Effector memory CD8-positive, alpha-beta T cell (primary cell): ENCODE results near the gene OR13H1.
"Not testable (repeated sequence)": the region's sequence is repeated elsewhere in the genome, so short reads cannot be mapped to it uniquely, and the experiment has no call there.

Experiments
- ATAC-seq: fragments of 150-1000 bp; cut with Tn5 transposase; replicated peaks from 2 replicates; pipeline ENCODE4 v1.10.0; 2021; ENCODE audit warnings: mild to moderate bottlenecking, moderate library complexity
- DNase-seq, 3 experiments: peaks; one replicate each; pipeline ENCODE4 v3.0.0; 2021
- H3K27ac Mint-ChIP-seq, 2 donors: one replicate each; pipeline ENCODE4 v1.8.0; 2022; ENCODE audit warnings: mild to moderate bottlenecking in 2 of 2, mixed read lengths in 2 of 2, moderate library complexity in 2 of 2
- H3K27me3 Mint-ChIP-seq, 2 donors: one replicate each; pipeline ENCODE4 v1.8.0; 2022; ENCODE audit warnings: mixed read lengths in 2 of 2
- H3K36me3 Mint-ChIP-seq: one replicate; pipeline ENCODE4 v1.8.0; 2022; ENCODE audit warnings: mild to moderate bottlenecking, moderate library complexity, mixed read lengths; ENCODE audit not compliant: insufficient read depth
- H3K4me1 Mint-ChIP-seq, 2 donors: one replicate each; pipeline ENCODE4 v1.8.0; 2022; ENCODE audit warnings: low read depth in 2 of 2, mixed read lengths in 2 of 2
- H3K4me3 Mint-ChIP-seq, 2 donors: one replicate each; pipeline ENCODE4 v1.8.0; 2022; ENCODE audit warnings: mild to moderate bottlenecking in 2 of 2, mixed read lengths in 2 of 2, moderate library complexity in 2 of 2
- H3K9me3 Mint-ChIP-seq, 2 donors: one replicate each; pipeline ENCODE4 v1.8.0; 2022; ENCODE audit warnings: mixed read lengths in 2 of 2
- total RNA-seq, 9 experiments: gene quantifications; one replicate each; lab custom pipeline; 2026; lab: John Stamatoyannopoulos, UW

OR13H1 gene
- 0 to 0.11 (median 0) reads per million in 9 experiments for total RNA-seq

DNA sequence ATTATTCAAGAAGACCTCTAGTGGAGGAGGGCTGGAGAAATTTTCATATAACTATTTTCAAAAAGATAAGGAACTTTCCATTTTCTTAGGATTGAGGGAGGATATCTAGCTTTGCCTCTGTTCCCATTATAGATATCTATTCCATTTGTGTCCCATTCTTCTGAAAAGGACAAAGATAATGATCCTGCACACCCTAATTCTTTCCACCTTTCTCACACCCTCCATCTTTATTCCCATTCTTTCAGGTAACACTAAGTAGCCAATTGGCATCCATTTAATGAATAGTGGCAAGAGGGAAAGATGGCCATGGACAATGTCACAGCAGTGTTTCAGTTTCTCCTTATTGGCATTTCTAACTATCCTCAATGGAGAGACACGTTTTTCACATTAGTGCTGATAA is at the start of gene OR13H1:
TSS of gene OR13H1 (plus strand) at position 301 of the 400 bp plus-strand sequence. CDS start at position 301, 0 bp downstream.
- Mint-ChIP-seq H3K4me1 (no peaks in the 10 kb centered on the region), H3K9me3 (peaks cover 0 to 2% of the 10 kb centered on the region in 2 donors), H3K36me3 (no peaks in the 10 kb centered on the region), H3K27me3 (no peaks in the 10 kb centered on the region), H3K27ac (no peak within 1 kb of the TSS), H3K4me3 (no peak within 1 kb of the TSS)
- ATAC-seq (no peak), DNase-seq (no peak)

DNA sequence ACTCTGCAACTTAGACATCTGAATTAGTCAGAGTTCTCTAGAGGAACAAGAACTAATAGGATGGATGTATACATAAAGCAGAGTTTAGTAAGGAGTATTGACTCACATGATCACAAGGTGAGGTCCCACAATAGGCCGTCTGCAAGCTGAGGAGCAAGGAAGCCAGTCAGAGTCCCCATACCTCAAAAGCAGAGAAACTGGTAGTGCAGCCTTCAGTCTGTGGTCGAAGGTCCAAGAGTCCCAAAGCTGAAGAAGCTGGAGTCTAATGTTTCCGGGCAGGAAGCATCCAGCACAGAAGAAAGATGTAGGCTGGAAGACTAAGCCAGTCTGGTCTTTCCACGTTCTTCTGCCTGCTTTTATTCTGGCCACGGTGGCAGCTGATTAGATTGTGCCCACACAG is 42.3 kb upstream of the OR13H1 start:
- not testable (repeated sequence) for H3K27ac Mint-ChIP-seq, DNase-seq, ATAC-seq, H3K27me3 Mint-ChIP-seq, H3K9me3 Mint-ChIP-seq, H3K4me3 Mint-ChIP-seq, H3K4me1 Mint-ChIP-seq, H3K36me3 Mint-ChIP-seq

- no peak overlapping the region for H3K27ac Mint-ChIP-seq
- H3K36me3 Mint-ChIP-seq, result no peaks in the 10 kb centered on the region
- H3K4me1 Mint-ChIP-seq, result no peaks in the 10 kb centered on the region
- H3K9me3 Mint-ChIP-seq, result no peaks in the 10 kb centered on the region
- ATAC-seq (no peak), DNase-seq (no peak)
- no peak overlapping the region for H3K4me3 Mint-ChIP-seq
- H3K27me3 Mint-ChIP-seq, result no peaks in the 10 kb centered on the region
Measured at GRCh38 chrX:131513159-131513914, 30.5 kb upstream of the OR13H1 start.

DNA sequence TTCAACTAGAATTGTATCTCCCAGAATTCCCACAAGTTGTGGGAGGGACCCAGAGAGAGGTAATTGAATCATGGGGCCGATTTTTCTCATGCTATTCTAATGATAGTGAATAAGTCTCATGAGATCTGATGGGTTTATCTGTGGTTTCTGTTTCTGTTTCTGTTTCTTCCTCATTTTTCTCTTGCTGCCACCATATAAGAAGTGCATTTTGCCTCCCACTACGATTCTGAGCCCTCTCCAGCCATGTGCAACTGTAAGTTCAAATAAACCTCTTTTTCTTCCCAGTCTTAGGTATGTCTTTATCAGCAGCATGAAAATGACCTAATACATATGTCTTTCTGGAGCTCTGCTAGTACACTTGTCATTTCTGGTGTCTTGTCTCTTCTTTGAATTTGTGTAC is 22.1 kb upstream of the OR13H1 start:
- no peak overlapping the region for H3K27ac Mint-ChIP-seq
- DNase-seq, result no peak
- no peak overlapping the region for H3K4me3 Mint-ChIP-seq
- H3K27me3 Mint-ChIP-seq, result no peaks in the 10 kb centered on the region
- H3K36me3 Mint-ChIP-seq, result no peaks in the 10 kb centered on the region
- no peaks in the 10 kb centered on the region for H3K9me3 Mint-ChIP-seq
- H3K4me1 Mint-ChIP-seq, result no peaks in the 10 kb centered on the region
- no peak for ATAC-seq

GRCh38 chrX:131544218-131544617 is 344 bp downstream of the OR13H1 start:
- DNase-seq (no peak), ATAC-seq (no peak)
- Mint-ChIP-seq H3K9me3 (peaks cover 0 to 2% of the 10 kb centered on the region in 2 donors), H3K4me3 (no peak overlapping the region), H3K36me3 (no peaks in the 10 kb centered on the region), H3K27ac (no peak overlapping the region), H3K27me3 (no peaks in the 10 kb centered on the region), H3K4me1 (no peaks in the 10 kb centered on the region)

DNA sequence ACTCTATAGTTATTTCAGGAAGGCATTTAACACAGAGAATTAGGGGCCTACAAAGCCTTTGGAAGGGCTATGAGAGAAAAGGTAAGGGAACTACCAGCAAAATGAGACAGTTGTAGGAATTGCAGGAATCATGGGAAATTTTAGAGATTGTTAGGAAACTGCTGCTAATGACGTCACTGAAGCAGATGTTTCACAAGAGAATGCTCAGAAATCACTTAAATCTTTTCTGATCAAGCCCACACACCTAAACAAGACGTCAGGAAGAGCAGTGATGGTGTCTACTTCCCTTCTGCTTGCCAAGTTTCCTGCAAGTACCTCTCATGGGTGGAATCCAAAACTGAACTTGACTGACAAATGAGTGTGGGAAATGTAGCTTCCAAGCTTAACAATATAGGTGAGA is 5.1 kb downstream of the OR13H1 start:
- peaks cover 0 to 2% of the 10 kb centered on the region in 2 donors for H3K9me3 Mint-ChIP-seq
- ATAC-seq (no peak), DNase-seq (no peak)
- H3K27me3 Mint-ChIP-seq, result peaks cover 0 to 9% of the 10 kb centered on the region in 2 donors
- H3K4me1 Mint-ChIP-seq, result no peaks in the 10 kb centered on the region
- H3K4me3 Mint-ChIP-seq, result no peak overlapping the region
- H3K36me3 Mint-ChIP-seq, result no peaks in the 10 kb centered on the region
- H3K27ac Mint-ChIP-seq, result no peak overlapping the region

DNA sequence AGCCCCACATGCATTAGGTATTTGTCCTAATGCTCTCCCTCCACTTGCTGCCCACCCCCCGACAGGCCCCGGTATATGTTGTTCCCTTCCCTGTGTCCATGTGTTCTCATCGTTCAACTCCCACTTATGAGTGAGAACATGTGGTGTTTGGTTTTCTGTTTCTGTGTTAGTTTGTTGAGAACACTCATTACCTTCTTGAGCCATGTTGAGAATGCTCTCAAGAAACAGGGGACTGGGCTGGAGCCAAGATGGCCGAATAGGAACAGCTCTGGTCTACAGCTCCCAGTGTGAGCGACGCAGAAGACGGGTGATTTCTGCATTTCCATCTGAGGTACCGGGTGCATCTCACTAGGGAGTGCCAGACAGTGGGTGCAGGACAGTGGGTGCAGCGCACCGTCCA is 8.6 kb downstream of the OR13H1 start:
- not testable (repeated sequence) for H3K27me3 Mint-ChIP-seq, H3K4me1 Mint-ChIP-seq, H3K4me3 Mint-ChIP-seq, DNase-seq, H3K36me3 Mint-ChIP-seq, H3K9me3 Mint-ChIP-seq, ATAC-seq, H3K27ac Mint-ChIP-seq

DNA sequence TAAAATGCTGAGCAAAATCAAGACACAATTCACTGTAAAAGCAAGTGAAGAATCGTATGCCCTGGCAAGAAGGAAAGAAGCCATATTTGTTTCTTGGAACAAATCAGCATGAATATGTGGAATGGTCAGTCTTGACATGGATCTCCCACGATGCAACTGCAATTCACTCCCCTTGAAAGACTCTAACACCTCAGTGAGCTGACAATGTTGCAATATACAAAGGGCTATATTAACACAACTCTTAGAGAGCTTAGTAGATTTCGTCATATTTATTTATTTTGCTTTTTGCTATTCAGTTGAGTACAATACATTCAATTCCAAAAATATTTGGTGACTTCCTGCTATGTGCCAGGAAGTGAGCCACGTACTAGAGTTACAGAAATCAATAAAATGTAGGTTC is 14.7 kb downstream of the OR13H1 start:
- no peaks in the 10 kb centered on the region for H3K9me3 Mint-ChIP-seq
- no peak for DNase-seq
- no peak overlapping the region for H3K4me3 Mint-ChIP-seq
- no peak for ATAC-seq
- no peak overlapping the region for H3K27ac Mint-ChIP-seq
- H3K27me3 Mint-ChIP-seq, result no peaks in the 10 kb centered on the region
- no peaks in the 10 kb centered on the region for H3K36me3 Mint-ChIP-seq
- no peaks in the 10 kb centered on the region for H3K4me1 Mint-ChIP-seq

DNA sequence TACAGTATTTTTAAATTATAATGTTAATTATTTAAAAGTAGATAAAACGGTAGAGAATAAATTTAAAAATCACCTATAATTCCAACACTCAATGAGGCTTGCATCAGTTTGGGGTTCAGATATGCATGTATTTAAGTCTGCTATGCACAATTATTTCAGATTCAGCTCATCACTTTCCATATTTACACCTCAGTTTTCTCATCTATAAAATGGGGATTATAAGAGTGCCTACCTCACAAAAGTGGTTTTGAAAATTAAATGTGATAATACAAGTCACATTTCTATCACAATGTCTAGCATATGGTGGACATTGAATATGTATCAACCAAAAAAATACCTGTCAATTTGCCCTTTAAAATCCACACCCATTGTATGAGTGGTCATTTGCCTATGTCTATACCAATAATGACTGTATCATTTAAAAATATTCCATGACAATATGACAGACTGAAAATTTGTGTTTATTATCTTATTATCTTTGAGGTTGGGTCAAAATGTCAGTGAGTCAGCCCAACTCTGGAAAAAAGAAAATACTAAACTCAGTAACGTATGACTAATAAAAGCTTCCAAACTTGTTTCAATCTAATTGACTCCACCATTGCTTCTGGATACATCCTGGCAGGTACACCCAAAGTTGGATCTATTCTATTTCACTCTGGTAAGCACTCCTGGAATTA is 20.8 kb downstream of the OR13H1 start:
- Mint-ChIP-seq H3K4me3 (no peak overlapping the region), H3K9me3 (no peaks in the 10 kb centered on the region), H3K4me1 (no peaks in the 10 kb centered on the region), H3K36me3 (no peaks in the 10 kb centered on the region), H3K27me3 (no peaks in the 10 kb centered on the region), H3K27ac (no peak overlapping the region)
- ATAC-seq (no peak), DNase-seq (no peak)

DNA sequence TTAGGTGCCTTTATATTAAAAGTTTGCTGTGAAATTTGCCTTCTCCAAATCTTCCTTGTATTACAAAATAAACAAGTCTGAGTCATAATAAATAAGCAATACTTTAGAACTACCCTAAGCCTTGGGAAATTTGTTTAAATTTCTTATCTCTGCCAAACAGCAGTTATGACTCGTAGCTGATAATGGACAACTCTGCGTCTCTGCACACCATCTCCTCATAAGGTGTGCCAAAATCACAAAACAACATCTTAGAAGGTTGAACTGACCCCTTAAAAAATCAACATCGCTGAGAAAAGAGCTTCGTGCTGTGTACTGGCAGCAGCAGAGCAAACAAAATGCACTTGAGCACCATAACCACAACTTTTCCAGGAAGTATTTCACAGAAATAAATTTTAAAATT is 22.0 kb downstream of the OR13H1 start:
- Mint-ChIP-seq H3K4me1 (no peaks in the 10 kb centered on the region), H3K4me3 (no peak overlapping the region), H3K36me3 (no peaks in the 10 kb centered on the region), H3K27me3 (no peaks in the 10 kb centered on the region), H3K9me3 (no peaks in the 10 kb centered on the region), H3K27ac (no peak overlapping the region)
- ATAC-seq (no peak), DNase-seq (no peak)

DNA sequence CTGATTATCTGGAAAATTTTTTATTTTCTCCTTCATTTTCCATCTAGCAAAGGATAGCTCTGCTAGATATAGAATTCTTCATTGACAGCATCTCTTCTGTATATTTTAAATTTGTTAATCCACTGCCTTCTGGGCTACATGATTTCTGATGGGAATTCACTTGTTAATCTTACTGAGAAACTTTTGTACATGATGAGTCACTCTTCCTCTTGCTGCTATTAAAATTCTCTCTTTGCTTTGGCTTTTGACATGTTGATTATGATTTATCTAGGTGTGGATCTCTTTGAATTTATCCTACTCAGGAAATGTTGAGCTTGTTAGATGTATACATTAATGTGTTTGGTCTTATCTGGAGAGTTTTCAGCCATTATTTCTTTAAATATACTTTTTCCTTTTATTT is 27.5 kb downstream of the OR13H1 start:
- H3K36me3 Mint-ChIP-seq, result no peaks in the 10 kb centered on the region
- H3K9me3 Mint-ChIP-seq, result no peaks in the 10 kb centered on the region
- no peaks in the 10 kb centered on the region for H3K27me3 Mint-ChIP-seq
- no peak for DNase-seq
- no peaks in the 10 kb centered on the region for H3K4me1 Mint-ChIP-seq
- H3K27ac Mint-ChIP-seq, result no peak overlapping the region
- ATAC-seq, result no peak
- no peak overlapping the region for H3K4me3 Mint-ChIP-seq

- Mint-ChIP-seq H3K4me3 (no peak overlapping the region), H3K4me1 (no peaks in the 10 kb centered on the region), H3K27me3 (no peaks in the 10 kb centered on the region), H3K27ac (no peak overlapping the region), H3K36me3 (no peaks in the 10 kb centered on the region), H3K9me3 (no peaks in the 10 kb centered on the region)
- DNase-seq (no peak), ATAC-seq (no peak)
Measured at GRCh38 chrX:131572372-131573014, 28.6 kb downstream of the OR13H1 start.

- Mint-ChIP-seq H3K4me3 (no peak overlapping the region), H3K9me3 (no peaks in the 10 kb centered on the region), H3K4me1 (no peaks in the 10 kb centered on the region), H3K27ac (no peak overlapping the region), H3K36me3 (no peaks in the 10 kb centered on the region), H3K27me3 (no peaks in the 10 kb centered on the region)
- DNase-seq, result no peak
- no peak for ATAC-seq
Measured at GRCh38 chrX:131577413-131577812, 33.5 kb downstream of the OR13H1 start.
